HepG2 (cell line): Measurements from ENCODE around the gene FAM111A. TPM values are rescaled to one million over a fixed set of nuclear protein-coding genes. Genes with fewer than 3 reads are reported as not detected.
A peak's percentile ranks its signal among the peaks of the same experiment; 100 is the strongest.
"Not testable (repeated sequence)": the region's sequence is repeated elsewhere in the genome, so short reads cannot be mapped to it uniquely, and the experiment has no call there.

Experiments used
- ATAC-seq: fragments of 200-7000 bp; cut with Tn5 transposase; 3 replicates; pipeline ENCODE4 v1.9.1; 2020; ENCODE audit warnings: mild to moderate bottlenecking, moderate library complexity
- BruUV-seq: library from RNA; stranded (reverse); fragments of 400-500 nt; replicated peaks from 2 replicates; lab custom pipeline; 2021; lab: Mats Ljungman, UMichigan
- CTCF ChIA-PET: fragments of 300-600 bp; formaldehyde crosslinking; extraction: SDS; loops from one replicate; lab custom pipeline; 2021; ENCODE audit warnings: low total read pairs, inconsistent platforms, low intra/inter-chr PET ratio; lab: Yijun Ruan, JAX
- POLR2A ChIA-PET: fragments of 350-600 bp; sonication (Branson Sonifier 250); formaldehyde crosslinking; loops from one replicate; lab custom pipeline; 2020; ENCODE audit warnings: antibody characterized with exemption, inconsistent platforms; lab: Yijun Ruan, JAX
- DNase-seq: peaks from one replicate; pipeline ENCODE4 v3.0.0-alpha.2; 2015; ENCODE audit warnings: low spot score
- FAIRE-seq: peaks from 3 replicates; lab custom pipeline; 2011; peaks lifted over from hg19 to GRCh38; lab: Jason Lieb, UNC
- H2AFZ ChIP-seq: one replicate; pipeline ENCODE4 v1.6.1; 2011; ENCODE audit warnings: low read length, inconsistent platforms
- H3K27ac ChIP-seq: fragments of 300-600 bp; 3 replicates; pipeline ENCODE4 v1.8.0; 2011; ENCODE audit warnings: mixed run types, mild to moderate bottlenecking, mixed read lengths, low read length, inconsistent platforms; ENCODE audit not compliant: insufficient read depth; ENCODE audit errors: extremely low read length
- H3K27me3 ChIP-seq, 2 experiments: fragments of 200-600 bp in 1 of 2; 2 replicates in 1 of 2; 3 replicates in 1 of 2; pipeline versions ENCODE4 v1.6.0 to v1.8.0; 2011; ENCODE audit warnings: low read length in 2 of 2, mild to moderate bottlenecking in 2 of 2, moderate library complexity in 2 of 2, inconsistent platforms in 1 of 2; ENCODE audit not compliant: insufficient read depth in 2 of 2, control insufficient read depth in 1 of 2
- H3K36me3 ChIP-seq, 2 experiments: fragments of 200-600 bp in 1 of 2; replicated peaks in 1 of 2; 2 replicates in 1 of 2; 3 replicates in 1 of 2; pipeline versions ENCODE4 v1.5.1 to v1.8.0; 2011; ENCODE audit warnings: low read length in 2 of 2, inconsistent platforms in 1 of 2; ENCODE audit not compliant: insufficient read depth in 2 of 2, control insufficient read depth in 1 of 2
- H3K4me1 ChIP-seq: 2 replicates; pipeline ENCODE4 v1.5.1; 2012; ENCODE audit warnings: low read length, inconsistent platforms; ENCODE audit not compliant: insufficient read depth
- H3K4me2 ChIP-seq: 2 replicates; pipeline ENCODE4 v1.6.0; 2011; ENCODE audit warnings: low read depth, low read length, inconsistent platforms
- H3K4me3 ChIP-seq, 3 experiments: fragments of 200-600 bp in 1 of 3; sonication (generic), shearing (Covaris generic) in 1 of 3; replicated peaks in 1 of 3; 2 replicates each; pipeline ENCODE4 v1.5.1; 2011 to 2016; ENCODE audit warnings: low read length in 3 of 3, inconsistent platforms in 2 of 3, low read depth in 2 of 3, mild to moderate bottlenecking in 2 of 3, control low read depth in 1 of 3, mixed read lengths in 1 of 3; ENCODE audit not compliant: insufficient read depth in 1 of 3
- H3K79me2 ChIP-seq: one replicate; pipeline ENCODE4 v1.6.1; 2011; ENCODE audit warnings: low read length, inconsistent platforms; ENCODE audit not compliant: insufficient read depth
- H3K9ac ChIP-seq: 2 replicates; pipeline ENCODE4 v1.6.0; 2011; ENCODE audit warnings: mild to moderate bottlenecking, low read depth, low read length, inconsistent platforms; ENCODE audit not compliant: insufficient read depth
- H3K9me3 ChIP-seq: 2 replicates; pipeline ENCODE4 v1.5.1; 2012; ENCODE audit warnings: mild to moderate bottlenecking, low read length
- H4K20me1 ChIP-seq: 2 replicates; pipeline ENCODE4 v1.6.0; 2011; ENCODE audit warnings: inconsistent platforms, mild to moderate bottlenecking, low read length, moderate library complexity; ENCODE audit not compliant: insufficient read depth
- GATAD2A ChIP-seq: IDR thresholded peaks from 2 replicates; pipeline ENCODE4 v1.6.1; 2016
- SIN3A ChIP-seq: IDR thresholded peaks from 2 replicates; pipeline ENCODE4 v1.6.1; 2011; ENCODE audit warnings: low read depth, mild to moderate bottlenecking, control low read depth, low read length, borderline replicate concordance
- SMARCC2 ChIP-seq: fragments of 450-650 bp; IDR thresholded peaks from 2 replicates; pipeline ENCODE4 v1.6.1; 2017; ENCODE audit warnings: antibody characterized with exemption, mild to moderate bottlenecking
- SP4 ChIP-seq: sonication (generic); formaldehyde crosslinking; IDR thresholded peaks from 2 replicates; pipeline ENCODE4 v1.8.1; 2023; ENCODE audit warnings: mild to moderate bottlenecking, missing genetic modification reagents
- TAF1 ChIP-seq: sonication (generic); formaldehyde crosslinking; IDR thresholded peaks from 2 replicates; pipeline ENCODE4 v1.4.0; 2020; ENCODE audit warnings: missing genetic modification reagents
- TGIF2 ChIP-seq: IDR thresholded peaks from 2 replicates; pipeline ENCODE4 v1.6.1; 2016; ENCODE audit warnings: control low read depth, missing compliant biosample characterization
- ZNF343 ChIP-seq: sonication (generic); formaldehyde crosslinking; IDR thresholded peaks from 2 replicates; pipeline ENCODE4 v1.4.0; 2020; ENCODE audit warnings: mild to moderate bottlenecking, missing genetic modification reagents
- ZNF713 ChIP-seq: sonication (generic); formaldehyde crosslinking; IDR thresholded peaks from 2 replicates; pipeline ENCODE4 v1.4.0; 2020; ENCODE audit warnings: mild to moderate bottlenecking, missing genetic modification reagents
- WGBS: methylation state at CpG from one replicate; pipeline ENCODE4 v1.1.6; 2017; ENCODE audit warnings: low lambda C conversion rate; 5-methylcytosine and 5-hydroxymethylcytosine counted together
- in situ Hi-C: cut with HindIII; loops from 2 replicates; pipeline ENCODE4 v1.10.0; 2017; ENCODE audit warnings: low pct_unique_long_range_greater_than_20kb; ENCODE audit not compliant: extremely low pct_ligation_motif_present
- intact Hi-C: fragments of 100-400 bp; cut with micrococcal nuclease; formaldehyde crosslinking; loops from one replicate; pipeline ENCODE4 v1.10.0; 2022; ENCODE audit not compliant: unreplicated experiment
- polyA plus RNA-seq, 8 experiments: library from polyadenylated mRNA; depleted of rRNA in 3 of 8; stranded (reverse) in 7 of 8; unstranded in 1 of 8; fragments of >200 nt; fragmentation: Illumina TruSeq in 4 of 8; extraction: Trizol in 4 of 8; gene quantifications; 2 replicates each; pipeline versions ENCODE4 v1.2.1 to v1.2.3, GENCODE V29; 2011 to 2016; ENCODE audit warnings: low read depth in 4 of 8, missing spikeins in 1 of 8, mixed read lengths in 1 of 8; ENCODE audit not compliant: insufficient read depth in 1 of 8
- total RNA-seq, 5 experiments: library from RNA; depleted of rRNA; stranded (reverse); fragments of >200 nt; fragmentation: Illumina TruSeq; extraction: Trizol; gene quantifications; 2 replicates each; pipeline ENCODE4 v1.2.3, GENCODE V29; 2016; ENCODE audit warnings: low read depth in 1 of 5

Gene FAM111A
- total and polyA plus RNA-seq, 2 of the 13 experiments (the other 11 are each of a cell fraction or from before 2014, with no cell fraction given), result 3.2 to 13.5 TPM

DNA sequence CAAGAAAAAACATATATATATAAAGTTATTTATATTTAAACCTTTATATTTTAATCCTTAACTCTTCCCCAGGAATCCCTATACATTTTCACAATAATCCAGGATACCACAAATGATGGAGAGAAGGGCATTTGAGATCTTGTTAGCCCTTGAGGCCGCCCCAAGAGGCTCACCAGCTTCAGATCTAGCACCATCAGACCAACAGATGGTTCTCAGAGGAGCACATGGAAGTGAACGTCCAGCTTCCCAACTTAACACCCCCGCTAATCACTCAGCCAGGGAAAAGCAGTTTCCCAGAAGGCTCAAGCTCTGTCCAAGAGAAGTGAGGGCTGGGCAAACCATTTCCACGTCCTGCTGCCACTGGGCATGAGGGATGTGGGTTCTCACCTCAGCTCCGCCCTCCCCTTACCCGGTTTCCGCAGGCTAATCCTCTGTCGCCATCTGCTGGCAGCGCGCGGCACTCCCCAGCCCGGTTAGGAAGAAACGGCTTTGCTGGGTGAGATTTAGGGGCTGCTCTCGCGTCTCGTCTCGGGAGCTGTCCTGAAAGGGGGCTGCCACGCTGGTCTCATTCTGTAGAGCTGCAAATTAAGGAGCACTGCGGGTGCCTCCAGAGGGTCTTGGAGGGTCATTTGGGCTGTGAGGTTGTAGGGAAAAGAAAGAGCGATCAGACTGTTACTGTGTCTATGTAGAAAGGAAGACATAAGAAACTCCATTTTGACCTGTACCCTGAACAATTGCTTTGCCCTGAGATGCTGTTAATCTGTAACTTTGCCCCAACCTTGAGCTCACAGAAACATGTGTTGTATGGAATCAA is 6.8 kb upstream of the FAM111A start (continued):
- TF ChIP-seq TAF1 (CRISPR knock-in tag), result 0 out of 2 replicates have a peak, but pooled peaks have one; percentile 24
- TF ChIP-seq, all 625 proteins: peak for 118

DNA sequence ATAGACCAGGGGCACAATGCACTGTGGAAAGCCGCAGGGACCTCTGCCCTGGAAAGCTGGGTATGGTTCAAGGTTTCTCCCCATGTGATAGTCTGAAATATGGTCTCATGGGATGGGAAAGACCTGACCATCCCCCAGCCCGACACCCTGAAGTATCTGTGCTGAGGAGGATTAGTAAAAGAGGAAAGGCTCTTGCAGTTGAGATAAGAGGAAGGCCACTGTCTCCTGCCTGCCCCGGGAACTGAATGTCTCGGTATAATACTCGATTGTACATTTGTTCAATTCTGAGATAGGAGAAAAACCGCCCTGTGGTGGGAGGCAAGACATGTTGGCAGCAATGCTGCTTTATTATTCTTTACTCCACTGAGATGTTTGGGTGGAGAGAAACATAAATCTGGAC is 6.1 kb upstream of the FAM111A start:
- ChIA-PET POLR2A (interaction anchor here (0.9 to 1.8 kb wide), 3 partner anchors 22 to 229 kb away, joined by 3 to 14 read pairs (median 5); partner anchors contain the start of gene FAM111B), CTCF (interaction anchor here (0.7 to 2.2 kb wide), 4 partner anchors 22 to 83 kb away, joined by 3 to 42 read pairs (median 6); no protein-coding TSS in a partner anchor)
- ATAC-seq, H4K20me1 ChIP-seq, BruUV-seq, DNase-seq, H3K79me2 ChIP-seq, FAIRE-seq, H3K36me3 ChIP-seq, H3K27me3 ChIP-seq, H3K4me3 ChIP-seq: not testable (repeated sequence)
- Histone ChIP-seq H3K4me1 (peaks cover 12% of the 10 kb centered on the region), H3K9ac (0 out of 2 replicates have a peak overlapping the region, but pooled peaks have one; percentile 34), H3K9me3 (peaks cover 10% of the 10 kb centered on the region), H3K4me2 (peak overlapping the region; percentile 66), H2AFZ (peak overlapping the region; percentile 78), H3K27ac (peak overlapping the region; percentile 57)
- 53% methylated on average over 6 of the region's 6 CpGs for WGBS
- TF ChIP-seq ZNF713 (CRISPR knock-in tag), result 0 out of 2 replicates have a peak, but pooled peaks have one; percentile 0
- TF ChIP-seq SP4 (CRISPR knock-in tag), result peak; percentile 18; the same call in 1 of the 2 replicates
- intact Hi-C loops, result loop anchor here (1.0 to 10.0 kb wide), 3 partner anchors 39 to 482 kb away; no protein-coding TSS in a partner anchor
- in situ Hi-C loops, result loop anchor here (5.0 kb wide), 1 partner anchor 39 kb away; no protein-coding TSS in a partner anchor

DNA sequence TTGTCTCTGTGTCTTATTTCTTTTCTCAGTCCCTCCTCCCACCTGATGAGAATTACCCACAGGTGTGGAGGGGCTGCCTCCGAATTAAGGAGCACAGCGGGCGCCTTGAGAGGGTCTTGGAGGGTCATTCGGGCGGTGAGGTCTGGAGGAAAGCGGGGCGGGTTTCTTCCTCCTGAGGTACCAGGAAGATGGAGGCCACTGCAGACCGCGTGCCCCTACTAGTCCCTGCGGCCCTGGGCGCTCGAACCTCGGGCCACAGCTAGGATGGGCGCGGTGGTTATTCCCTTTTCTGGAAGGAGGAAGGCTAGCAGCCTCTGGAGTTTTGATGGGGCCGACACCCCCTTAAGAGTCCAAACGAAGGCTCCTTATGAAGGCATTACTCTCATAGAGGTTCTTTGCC is 5.5 kb upstream of the FAM111A start:
- CTCF ChIA-PET, result no interaction called here
- no peak overlapping the region for H3K27ac ChIP-seq
- FAIRE-seq, result no peak

More for the DNA sequence above, 5.5 kb upstream of the FAM111A start:
- TF ChIP-seq GATAD2A (CRISPR knock-in tag), result no peak
- TF ChIP-seq SMARCC2, result no peak
- TF ChIP-seq TGIF2, result no peak
- TF ChIP-seq SIN3A, result no peak
- TF ChIP-seq ZNF343 (CRISPR knock-in tag), result no peak
- TF ChIP-seq, all 625 proteins: peak for 0
- in situ Hi-C loops, result loop anchor here (5.0 kb wide), 1 partner anchor 40 kb away; no protein-coding TSS in a partner anchor
- no peak for ATAC-seq
- WGBS, result 98% methylated on average over 15 of the region's 17 CpGs
- Histone ChIP-seq H3K36me3 (no peaks in the 10 kb centered on the region), H3K79me2 (no peaks in the 10 kb centered on the region), H3K9me3 (peaks cover 4% of the 10 kb centered on the region), H2AFZ (no peak overlapping the region), H3K4me2 (no peak overlapping the region), H3K27me3 (no peaks in the 10 kb centered on the region), H4K20me1 (no peaks in the 10 kb centered on the region), H3K4me3 (no peak overlapping the region), H3K9ac (no peak overlapping the region), H3K4me1 (peaks cover 19% of the 10 kb centered on the region)
- intact Hi-C loops, result loop anchor here (10.0 kb wide), 1 partner anchor 482 kb away; no protein-coding TSS in a partner anchor
- BruUV-seq, result no TSS peak
- POLR2A ChIA-PET, result no interaction called here
- DNase-seq, result no peak
